ENCODE data around the gene ARF3. TPM values are rescaled to one million over a fixed set of nuclear protein-coding genes. Genes with fewer than 3 reads are reported as not detected.
A peak's percentile ranks its signal among the peaks of the same experiment; 100 is the strongest.

Gene ARF3
- polyA plus RNA-seq, 4 donors = 37.3 to 104 (median 67.4) TPM

DNA sequence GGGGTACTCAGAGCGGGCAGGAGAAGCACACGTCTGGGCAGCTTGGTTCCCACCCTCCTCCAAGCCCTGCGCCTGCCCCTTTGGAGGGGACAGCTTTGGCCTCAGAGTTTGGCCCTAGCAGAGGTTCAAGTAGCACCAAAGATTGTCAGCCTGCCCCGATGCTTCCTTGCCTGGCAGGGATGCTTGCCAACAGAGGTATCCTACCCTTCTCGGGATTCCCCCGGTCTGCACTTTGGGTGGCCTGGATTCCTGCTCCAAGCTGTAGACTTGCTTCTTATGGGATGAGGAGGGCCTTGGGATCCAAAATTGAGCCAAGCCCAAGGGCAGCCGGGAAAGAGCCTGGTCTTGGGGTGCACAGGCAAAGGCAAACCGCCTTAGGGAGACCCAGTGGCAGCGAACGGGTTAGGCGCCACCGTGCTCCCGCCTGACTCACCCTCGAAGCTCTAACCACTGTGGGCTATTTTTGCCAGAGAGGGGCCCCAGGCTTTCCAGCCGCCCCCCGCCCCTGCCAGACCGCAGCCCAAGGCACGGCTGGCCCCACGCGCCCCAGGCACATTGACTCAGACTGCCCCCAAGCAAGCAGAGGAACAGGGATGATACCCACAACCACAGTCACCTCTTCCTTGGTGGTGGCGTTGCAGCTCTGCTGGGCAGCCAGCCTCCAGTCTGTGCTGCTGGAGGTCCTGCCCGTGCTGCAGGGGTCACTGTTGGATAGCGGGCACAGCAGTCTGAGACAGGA, 15.1 kb upstream of the ARF3 start:
- WGBS, 3 donors = 10 to 14% (median 10%) methylated on average over 23 of the region's 23 CpGs
- H3K36me3 ChIP-seq (ENCODE audit: control insufficient read depth in 3 of 3, insufficient read depth in 2 of 3, low read depth in 1 of 3, low read length in 3 of 3) = no peaks in the 10 kb centered on the region
- no peak for FAIRE-seq
- no peak overlapping the region for H3K4me3 ChIP-seq (ENCODE audit: low read depth in 1 of 3, low read length in 3 of 3)
- H3K27me3 ChIP-seq (ENCODE audit: control insufficient read depth in 3 of 3, insufficient read depth in 3 of 3, low read length in 3 of 3) = peaks cover 0 to 97% (median 44%) of the 10 kb centered on the region in 3 donors
- H3K4me1 ChIP-seq (ENCODE audit: control insufficient read depth in 3 of 3, insufficient read depth in 2 of 3, low read depth in 1 of 3, low read length in 2 of 3) = peaks cover 2 to 29% (median 3%) of the 10 kb centered on the region in 3 donors
- H3K9me3 ChIP-seq (ENCODE audit: control insufficient read depth in 2 of 2, insufficient read depth in 1 of 2, low read depth in 1 of 2, low read length in 1 of 2) = peaks cover 0 to under 1% of the 10 kb centered on the region in 2 donors
- DNase-seq = no peak
- no peak overlapping the region for H3K27ac ChIP-seq (ENCODE audit: low read depth in 1 of 3, low read length in 2 of 3)

DNA sequence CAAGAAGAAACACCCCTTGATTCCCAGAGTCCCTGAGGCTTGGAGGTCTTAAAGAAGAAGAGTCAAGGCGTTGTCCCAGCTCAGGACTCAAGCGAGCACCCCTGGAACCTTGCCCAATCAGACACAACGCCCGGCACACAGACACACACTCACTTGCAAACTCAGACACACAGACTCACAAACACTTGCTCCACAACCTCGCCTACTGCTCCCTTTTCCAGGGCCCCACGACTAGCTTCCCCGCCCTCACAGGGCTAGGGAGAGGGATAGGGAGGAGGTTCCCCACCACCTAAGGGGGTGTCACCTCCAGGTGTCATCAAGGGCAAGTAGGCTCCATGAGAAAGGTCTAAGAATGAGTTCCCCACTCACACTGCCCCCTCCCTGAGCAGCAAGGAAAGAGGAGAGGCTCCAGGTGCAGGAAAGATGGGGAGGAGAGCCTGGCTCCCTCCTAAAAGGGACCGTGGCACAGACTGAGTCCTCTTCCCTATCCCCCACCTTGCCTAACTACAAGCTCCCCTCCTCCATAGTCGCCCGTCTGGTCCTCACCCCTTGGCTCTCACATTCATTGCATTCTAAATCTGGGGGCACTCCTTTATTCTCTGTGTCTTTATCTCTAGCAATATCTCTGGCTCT, 13.5 kb upstream of the ARF3 start:
- H3K9me3 ChIP-seq (ENCODE audit: control insufficient read depth in 2 of 2, insufficient read depth in 1 of 2, low read depth in 1 of 2, low read length in 1 of 2) = no peaks in the 10 kb centered on the region
- H3K4me3 ChIP-seq (ENCODE audit: low read depth in 1 of 3, low read length in 3 of 3) = no peak overlapping the region
- FAIRE-seq = no peak
- no peak overlapping the region for H3K27ac ChIP-seq (ENCODE audit: low read depth in 1 of 3, low read length in 2 of 3)
- H3K4me1 ChIP-seq (ENCODE audit: control insufficient read depth in 3 of 3, insufficient read depth in 2 of 3, low read depth in 1 of 3, low read length in 2 of 3) = peaks cover 2 to 25% (median 3%) of the 10 kb centered on the region in 3 donors
- H3K36me3 ChIP-seq (ENCODE audit: control insufficient read depth in 3 of 3, insufficient read depth in 2 of 3, low read depth in 1 of 3, low read length in 3 of 3) = no peaks in the 10 kb centered on the region
- peaks cover 0 to 89% (median 44%) of the 10 kb centered on the region in 3 donors for H3K27me3 ChIP-seq (ENCODE audit: control insufficient read depth in 3 of 3, insufficient read depth in 3 of 3, low read length in 3 of 3)
- no peak for DNase-seq
- 16 to 27% (median 21%) methylated on average over 10 of the region's 10 CpGs for WGBS, 3 donors

DNA sequence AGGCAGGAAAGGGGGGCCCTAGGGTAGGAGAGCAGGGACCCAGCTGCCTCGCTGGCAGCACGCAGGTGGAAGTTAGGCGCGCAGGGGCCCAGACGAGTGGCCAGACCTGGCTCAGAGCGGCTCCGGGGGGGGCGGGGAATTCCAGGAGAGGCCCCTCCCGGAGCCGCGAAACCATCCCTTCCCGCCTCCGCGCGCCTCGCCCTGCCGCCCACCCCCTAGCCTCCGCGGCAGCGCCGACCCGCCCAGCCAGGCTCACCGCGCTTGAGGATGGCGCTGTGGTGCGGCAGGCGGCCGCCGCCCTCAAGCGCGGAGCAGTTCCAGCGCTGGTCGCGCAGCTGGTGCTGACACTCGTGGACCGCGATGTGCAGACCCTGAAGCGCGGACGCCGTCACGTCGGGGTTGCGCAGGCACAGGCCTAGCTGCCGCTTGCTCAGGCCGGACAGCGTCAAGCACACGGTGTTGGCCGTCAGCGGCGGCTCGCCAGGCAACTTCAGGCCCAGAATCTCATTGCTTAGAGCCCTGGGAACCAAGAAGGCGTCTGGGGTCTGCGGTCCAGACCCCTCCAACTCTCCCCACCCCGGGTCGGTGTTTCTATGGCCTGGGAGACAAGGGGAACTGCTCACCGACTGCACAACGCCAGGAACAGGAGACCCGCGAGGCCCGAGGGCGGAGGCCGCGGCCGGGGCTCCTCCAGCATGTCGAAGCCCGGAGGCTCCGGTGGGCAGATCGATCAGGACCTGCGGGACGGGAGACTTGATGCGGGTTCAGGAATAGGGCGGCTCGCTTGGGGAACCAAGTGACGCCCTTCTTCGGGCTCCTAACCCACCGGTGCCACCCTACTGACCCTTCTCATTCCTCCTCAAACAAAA, 12.8 kb upstream of the ARF3 start:
- DNase-seq (peak in 1 of 2 donors; percentile 61), FAIRE-seq (no peak)
- peaks cover 2 to 25% (median 3%) of the 10 kb centered on the region in 3 donors for H3K4me1 ChIP-seq (ENCODE audit: control insufficient read depth in 3 of 3, insufficient read depth in 2 of 3, low read depth in 1 of 3, low read length in 2 of 3)
- no peaks in the 10 kb centered on the region for H3K36me3 ChIP-seq (ENCODE audit: control insufficient read depth in 3 of 3, insufficient read depth in 2 of 3, low read depth in 1 of 3, low read length in 3 of 3)
- H3K27me3 ChIP-seq (ENCODE audit: control insufficient read depth in 3 of 3, insufficient read depth in 3 of 3, low read length in 3 of 3) = peaks cover 0 to 88% (median 44%) of the 10 kb centered on the region in 3 donors
- H3K9me3 ChIP-seq (ENCODE audit: control insufficient read depth in 2 of 2, insufficient read depth in 1 of 2, low read depth in 1 of 2, low read length in 1 of 2) = no peaks in the 10 kb centered on the region
- H3K27ac ChIP-seq (ENCODE audit: low read depth in 1 of 3, low read length in 2 of 3) = no peak overlapping the region
- 7 to 12% (median 8%) methylated on average over 62 to 77 of the region's 77 CpGs for WGBS, 3 donors
- no peak overlapping the region for H3K4me3 ChIP-seq (ENCODE audit: low read depth in 1 of 3, low read length in 3 of 3)

DNA sequence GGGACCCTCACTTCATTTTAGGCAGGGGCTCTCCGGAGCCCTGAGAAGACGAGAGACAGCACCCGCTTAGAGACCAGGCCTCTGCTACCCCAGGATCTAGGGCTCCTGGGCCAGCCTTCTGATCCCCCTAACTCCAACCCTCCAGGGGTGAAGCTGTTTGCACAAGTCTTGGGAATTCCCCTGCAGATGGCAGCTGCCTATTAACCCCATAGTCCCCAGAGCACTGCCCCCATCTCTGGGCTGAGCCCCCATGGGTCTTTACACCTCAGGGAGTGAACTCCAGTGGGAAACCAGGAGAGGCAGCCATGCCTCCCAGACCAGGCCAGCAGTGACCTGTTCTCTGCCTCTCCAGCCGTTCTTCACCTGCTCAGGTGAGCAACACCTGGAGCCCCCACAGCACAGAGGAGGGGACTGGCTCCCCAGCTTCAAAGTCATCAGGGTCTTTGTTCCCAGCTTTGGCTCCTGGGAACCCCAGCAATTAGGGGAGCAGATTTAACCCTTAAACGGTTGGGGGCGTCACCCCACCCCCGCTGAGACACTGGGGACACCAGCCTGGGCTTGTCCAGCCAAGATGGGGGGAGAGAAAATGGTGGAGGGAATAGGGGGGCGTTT, 12.0 kb upstream of the ARF3 start:
- Histone ChIP-seq H3K4me1 (ENCODE audit: control insufficient read depth in 3 of 3, insufficient read depth in 2 of 3, low read depth in 1 of 3, low read length in 2 of 3) (peaks cover 2 to 25% (median 3%) of the 10 kb centered on the region in 3 donors), H3K9me3 (ENCODE audit: control insufficient read depth in 2 of 2, insufficient read depth in 1 of 2, low read depth in 1 of 2, low read length in 1 of 2) (no peaks in the 10 kb centered on the region), H3K4me3 (ENCODE audit: low read depth in 1 of 3, low read length in 3 of 3) (no peak overlapping the region), H3K36me3 (ENCODE audit: control insufficient read depth in 3 of 3, insufficient read depth in 2 of 3, low read depth in 1 of 3, low read length in 3 of 3) (no peaks in the 10 kb centered on the region), H3K27me3 (ENCODE audit: control insufficient read depth in 3 of 3, insufficient read depth in 3 of 3, low read length in 3 of 3) (peaks cover 0 to 86% (median 44%) of the 10 kb centered on the region in 3 donors), H3K27ac (ENCODE audit: low read depth in 1 of 3, low read length in 2 of 3) (no peak overlapping the region)
- DNase-seq = no peak
- no peak for FAIRE-seq
- WGBS, 3 donors = 53 to 58% (median 55%) methylated on average over 8 of the region's 8 CpGs

DNA sequence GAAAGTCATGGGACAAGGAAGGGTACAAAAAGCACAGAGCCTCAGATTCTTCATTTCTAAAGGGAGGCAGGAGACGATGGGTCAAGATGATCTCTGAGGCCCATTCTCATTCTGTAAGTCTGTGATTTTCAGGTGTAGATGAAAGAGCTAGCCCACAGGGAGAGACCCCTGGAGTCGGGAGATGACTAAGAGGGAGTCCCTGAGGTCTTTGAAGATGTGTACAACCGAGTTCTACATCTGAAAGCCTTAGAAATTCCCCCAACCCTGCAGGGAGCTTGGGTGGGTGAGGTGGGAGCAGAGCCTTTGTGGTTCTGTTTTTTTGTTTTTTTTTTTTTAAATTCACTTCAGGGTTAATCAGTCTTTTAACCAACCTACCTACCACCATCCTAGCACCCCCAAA, 11.2 kb upstream of the ARF3 start:
- Histone ChIP-seq H3K9me3 (ENCODE audit: control insufficient read depth in 2 of 2, insufficient read depth in 1 of 2, low read depth in 1 of 2, low read length in 1 of 2) (no peaks in the 10 kb centered on the region), H3K27me3 (ENCODE audit: control insufficient read depth in 3 of 3, insufficient read depth in 3 of 3, low read length in 3 of 3) (peaks cover 0 to 78% (median 38%) of the 10 kb centered on the region in 3 donors), H3K27ac (ENCODE audit: low read depth in 1 of 3, low read length in 2 of 3) (no peak overlapping the region), H3K4me1 (ENCODE audit: control insufficient read depth in 3 of 3, insufficient read depth in 2 of 3, low read depth in 1 of 3, low read length in 2 of 3) (peaks cover 2 to 25% (median 3%) of the 10 kb centered on the region in 3 donors), H3K36me3 (ENCODE audit: control insufficient read depth in 3 of 3, insufficient read depth in 2 of 3, low read depth in 1 of 3, low read length in 3 of 3) (no peaks in the 10 kb centered on the region), H3K4me3 (ENCODE audit: low read depth in 1 of 3, low read length in 3 of 3) (no peak overlapping the region)
- DNase-seq (no peak), FAIRE-seq (no peak)
- 62 to 78% (median 68%) methylated on average over 3 of the region's 3 CpGs for WGBS, 3 donors

DNA sequence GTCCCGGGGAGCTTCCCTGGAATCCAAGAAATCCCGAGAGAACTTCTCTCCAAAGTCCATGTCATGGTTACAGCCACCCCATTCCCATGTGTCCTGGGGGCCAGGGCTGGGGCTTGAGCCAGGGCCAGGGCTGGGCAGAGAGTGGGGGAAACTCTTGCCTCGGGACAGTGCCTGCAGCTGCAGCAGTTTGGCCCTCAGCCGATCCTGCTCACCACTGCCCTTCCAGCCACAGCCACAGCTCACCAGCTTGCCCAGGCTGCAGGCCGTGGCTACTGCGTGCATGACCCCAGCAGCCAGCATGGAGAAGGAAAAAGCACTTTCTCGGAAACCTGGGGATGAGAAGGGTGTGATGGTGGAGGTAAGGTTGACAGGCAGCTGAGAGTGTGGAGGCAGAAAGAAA, 10.7 kb upstream of the ARF3 start:
- Histone ChIP-seq H3K27ac (ENCODE audit: low read depth in 1 of 3, low read length in 2 of 3) (no peak overlapping the region), H3K4me1 (ENCODE audit: control insufficient read depth in 3 of 3, insufficient read depth in 2 of 3, low read depth in 1 of 3, low read length in 2 of 3) (peaks cover 2 to 25% (median 3%) of the 10 kb centered on the region in 3 donors), H3K9me3 (ENCODE audit: control insufficient read depth in 2 of 2, insufficient read depth in 1 of 2, low read depth in 1 of 2, low read length in 1 of 2) (no peaks in the 10 kb centered on the region), H3K27me3 (ENCODE audit: control insufficient read depth in 3 of 3, insufficient read depth in 3 of 3, low read length in 3 of 3) (peaks cover 0 to 73% (median 33%) of the 10 kb centered on the region in 3 donors), H3K36me3 (ENCODE audit: control insufficient read depth in 3 of 3, insufficient read depth in 2 of 3, low read depth in 1 of 3, low read length in 3 of 3) (no peaks in the 10 kb centered on the region), H3K4me3 (ENCODE audit: low read depth in 1 of 3, low read length in 3 of 3) (no peak overlapping the region)
- 71 to 74% (median 72%) methylated on average over 7 of the region's 7 CpGs for WGBS, 3 donors
- FAIRE-seq = no peak
- no peak for DNase-seq

DNA sequence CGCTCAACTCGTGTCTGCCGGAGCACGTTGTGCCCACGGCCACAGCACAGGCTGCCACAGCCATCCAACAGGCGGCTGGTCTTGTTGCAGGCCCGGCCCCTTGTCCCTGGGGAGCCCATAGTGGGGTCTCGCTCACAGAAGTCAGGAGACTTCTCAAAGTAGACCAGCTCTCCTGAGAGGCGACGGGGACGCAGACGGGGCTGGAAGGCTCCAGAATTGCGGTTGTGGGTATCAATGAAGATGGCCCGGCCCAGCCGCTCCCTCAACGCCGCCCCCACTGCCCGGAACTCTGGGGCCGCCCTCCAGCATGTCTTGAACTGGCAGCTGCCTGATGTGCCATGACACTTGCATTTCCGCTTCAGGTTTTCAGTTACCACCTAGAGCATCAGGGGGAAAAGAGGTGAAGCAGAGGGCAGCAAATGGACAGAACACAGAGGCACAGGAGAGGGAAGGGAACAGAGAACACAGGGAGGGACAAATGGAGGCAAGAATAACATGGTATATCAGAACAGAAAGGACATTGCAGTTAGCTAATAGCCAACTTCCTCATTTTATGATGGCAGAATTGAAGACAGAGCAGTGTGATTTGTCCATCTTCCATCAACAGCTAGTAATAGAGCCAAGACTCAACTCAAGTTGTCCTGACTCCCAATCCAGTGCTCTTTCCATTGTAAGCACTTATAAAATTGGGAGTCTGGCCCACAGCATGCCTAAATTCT, 9.0 kb upstream of the ARF3 start:
- FAIRE-seq = no peak

More for the DNA sequence above, 9.0 kb upstream of the ARF3 start:
- Histone ChIP-seq H3K4me3 (ENCODE audit: low read depth in 1 of 3, low read length in 3 of 3) (no peak overlapping the region), H3K27me3 (ENCODE audit: control insufficient read depth in 3 of 3, insufficient read depth in 3 of 3, low read length in 3 of 3) (peaks cover 0 to 56% (median 19%) of the 10 kb centered on the region in 3 donors), H3K27ac (ENCODE audit: low read depth in 1 of 3, low read length in 2 of 3) (no peak overlapping the region), H3K4me1 (ENCODE audit: control insufficient read depth in 3 of 3, insufficient read depth in 2 of 3, low read depth in 1 of 3, low read length in 2 of 3) (peaks cover 2 to 23% (median 3%) of the 10 kb centered on the region in 3 donors), H3K36me3 (ENCODE audit: control insufficient read depth in 3 of 3, insufficient read depth in 2 of 3, low read depth in 1 of 3, low read length in 3 of 3) (no peaks in the 10 kb centered on the region), H3K9me3 (ENCODE audit: control insufficient read depth in 2 of 2, insufficient read depth in 1 of 2, low read depth in 1 of 2, low read length in 1 of 2) (no peaks in the 10 kb centered on the region)
- no peak for DNase-seq
- 67 to 70% (median 69%) methylated on average over 20 of the region's 20 CpGs for WGBS, 3 donors

All from small intestine (tissue), 7 donors.